Neuronal stem cell (in vitro differentiated cells): ENCODE results near the gene GBE1.

Experiments
- DNase-seq: peaks from one replicate; pipeline ENCODE4 v3.0.0-alpha.2; 2013; ENCODE audit warnings: low spot score
- H2AFZ ChIP-seq: one replicate; pipeline ENCODE4 v1.6.1; 2013; ENCODE audit warnings: mild to moderate bottlenecking, low read length, inconsistent platforms
- H2AK5ac ChIP-seq: 2 replicates; pipeline ENCODE4 v1.6.1; 2013; ENCODE audit warnings: low read depth, mild to moderate bottlenecking, inconsistent platforms, low read length, moderate library complexity, mixed read lengths
- H2BK120ac ChIP-seq: 2 replicates; pipeline ENCODE4 v1.6.1; 2013; ENCODE audit warnings: low read depth, mild to moderate bottlenecking, inconsistent platforms, low read length, moderate library complexity, mixed read lengths
- H2BK12ac ChIP-seq: one replicate; pipeline ENCODE4 v1.6.1; 2013; ENCODE audit warnings: low read length, inconsistent platforms
- H2BK15ac ChIP-seq: 2 replicates; pipeline ENCODE4 v1.6.1; 2013; ENCODE audit warnings: mild to moderate bottlenecking, low read length, inconsistent platforms, mixed read lengths
- H2BK5ac ChIP-seq: one replicate; pipeline ENCODE4 v1.6.1; 2013; ENCODE audit warnings: inconsistent platforms, mild to moderate bottlenecking, low read length, moderate library complexity
- H3K14ac ChIP-seq: one replicate; pipeline ENCODE4 v1.6.1; 2013; ENCODE audit warnings: low read length, inconsistent platforms
- H3K18ac ChIP-seq: 2 replicates; pipeline ENCODE4 v1.6.1; 2013; ENCODE audit warnings: low read length, inconsistent platforms
- H3K23ac ChIP-seq: 2 replicates; pipeline ENCODE4 v1.6.1; 2013; ENCODE audit warnings: low read depth, mild to moderate bottlenecking, mixed read lengths, low read length, inconsistent platforms; ENCODE audit not compliant: poor library complexity
- H3K27ac ChIP-seq: replicated peaks from 3 replicates; pipeline ENCODE4 v1.5.1; 2013; ENCODE audit warnings: low read length, inconsistent platforms
- H3K27me3 ChIP-seq, 3 experiments: 2 replicates each; pipeline ENCODE4 v1.6.1; 2013; ENCODE audit warnings: low read length in 3 of 3, mild to moderate bottlenecking in 2 of 3, inconsistent platforms in 1 of 3, low read depth in 1 of 3, mixed read lengths in 1 of 3, moderate library complexity in 1 of 3; ENCODE audit not compliant: control insufficient read depth in 3 of 3, insufficient read depth in 3 of 3
- H3K36me3 ChIP-seq, 2 donors: replicated peaks in 1 of 2; 2 replicates each; pipeline ENCODE4 v1.6.1; 2013; ENCODE audit warnings: low read length in 2 of 2; ENCODE audit not compliant: control insufficient read depth in 2 of 2, insufficient read depth in 2 of 2
- H3K4ac ChIP-seq: 2 replicates; pipeline ENCODE4 v1.6.1; 2013; ENCODE audit warnings: inconsistent platforms, mild to moderate bottlenecking, low read length, moderate library complexity
- H3K4me1 ChIP-seq, 2 donors: 1 replicate in 1 of 2; 2 replicates in 1 of 2; pipeline ENCODE4 v1.6.1; 2013; ENCODE audit warnings: low read length in 2 of 2, low read depth in 1 of 2; ENCODE audit not compliant: control insufficient read depth in 2 of 2, insufficient read depth in 1 of 2
- H3K4me2 ChIP-seq: one replicate; pipeline ENCODE4 v1.6.1; 2013; ENCODE audit warnings: mild to moderate bottlenecking, low read length, inconsistent platforms; ENCODE audit not compliant: insufficient read depth, poor library complexity, severe bottlenecking
- H3K4me3 ChIP-seq, 2 donors: 2 replicates each; pipeline ENCODE4 v1.5.1; 2013; ENCODE audit warnings: low read length in 2 of 2, mild to moderate bottlenecking in 2 of 2, inconsistent platforms in 1 of 2, moderate library complexity in 1 of 2
- H3K79me1 ChIP-seq: one replicate; pipeline ENCODE4 v1.6.1; 2013; ENCODE audit warnings: low read depth, mild to moderate bottlenecking, inconsistent platforms, low read length, moderate library complexity
- H3K9ac ChIP-seq: one replicate; pipeline ENCODE4 v1.6.1; 2013; ENCODE audit warnings: mild to moderate bottlenecking, low read depth, low read length, inconsistent platforms; ENCODE audit not compliant: poor library complexity
- H3K9me3 ChIP-seq, 2 donors: replicated peaks in 1 of 2; 2 replicates each; pipeline versions ENCODE3 to v1.6.1; 2013; ENCODE audit warnings: low read length in 2 of 2, mild to moderate bottlenecking in 2 of 2, inconsistent platforms in 1 of 2, low read depth in 1 of 2, mixed read lengths in 1 of 2, moderate library complexity in 1 of 2; ENCODE audit not compliant: control insufficient read depth in 2 of 2, insufficient read depth in 1 of 2
- H4K8ac ChIP-seq: one replicate; pipeline ENCODE4 v1.6.1; 2013; ENCODE audit warnings: low read depth, mild to moderate bottlenecking, inconsistent platforms, low read length, moderate library complexity
- H4K91ac ChIP-seq: one replicate; pipeline ENCODE4 v1.6.1; 2013; ENCODE audit warnings: low read length, low read depth, mild to moderate bottlenecking, inconsistent platforms; ENCODE audit not compliant: poor library complexity
- WGBS, 2 donors: extraction: QIAGEN DNeasy Blood & Tissue Kit; methylation state at CpG; one replicate each; pipeline ENCODE4 v1.1.7; 2013; ENCODE audit warnings: missing lambda C conversion rate in 2 of 2, mixed read lengths in 1 of 2; ENCODE audit not compliant: insufficient read length in 2 of 2, insufficient replicate concordance in 1 of 2; ENCODE audit errors: extremely low coverage in 2 of 2; 5-methylcytosine and 5-hydroxymethylcytosine counted together

Gene GBE1

GRCh38 chr3:81459733-81460132 lies 301.7 kb downstream of the GBE1 start:
- H3K9ac ChIP-seq, result no peak overlapping the region
- H3K36me3 ChIP-seq, result no peaks in the 10 kb centered on the region
- H2BK12ac ChIP-seq, result no peak overlapping the region
- H3K4ac ChIP-seq, result no peak overlapping the region
- no peak overlapping the region for H4K91ac ChIP-seq
- no peaks in the 10 kb centered on the region for H3K79me1 ChIP-seq
- H3K4me3 ChIP-seq, result no peak overlapping the region
- H3K4me2 ChIP-seq, result no peak overlapping the region
- H2AK5ac ChIP-seq, result no peak overlapping the region
- H3K4me1 ChIP-seq, result no peaks in the 10 kb centered on the region
- no peaks in the 10 kb centered on the region for H3K27me3 ChIP-seq
- no peak overlapping the region for H4K8ac ChIP-seq
- no peak overlapping the region for H3K14ac ChIP-seq
- no peaks in the 10 kb centered on the region for H3K9me3 ChIP-seq
- H2BK15ac ChIP-seq, result no peak overlapping the region
- no peak overlapping the region for H3K18ac ChIP-seq
- H2AFZ ChIP-seq, result no peak overlapping the region
- no peak for DNase-seq
- no peak overlapping the region for H3K23ac ChIP-seq
- no peak overlapping the region for H2BK120ac ChIP-seq
- no peak overlapping the region for H3K27ac ChIP-seq
- H2BK5ac ChIP-seq, result no peak overlapping the region

DNA sequence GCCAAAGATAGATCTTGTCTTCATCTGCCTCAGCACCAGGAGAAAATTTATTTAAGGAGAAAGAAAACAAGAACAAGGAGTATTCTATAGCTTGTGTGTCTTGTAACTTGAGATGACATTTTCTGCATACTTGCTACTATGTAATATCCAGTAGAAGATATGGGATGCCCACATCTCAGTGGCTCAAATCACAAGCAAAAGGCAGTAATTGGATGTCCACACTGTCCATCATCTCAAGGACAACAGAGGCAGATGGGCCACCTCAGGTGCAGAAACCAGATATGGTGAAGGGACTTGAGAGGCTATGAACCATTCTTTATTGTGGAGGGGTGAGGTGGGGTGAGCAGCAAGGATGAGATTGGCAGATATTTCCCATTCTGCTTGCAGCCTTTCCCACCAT lies 309.0 kb downstream of the GBE1 start:
- H3K23ac ChIP-seq, result no peak overlapping the region
- no peak overlapping the region for H4K91ac ChIP-seq
- H2BK15ac ChIP-seq, result no peak overlapping the region
- H3K9ac ChIP-seq, result no peak overlapping the region
- H2BK12ac ChIP-seq, result no peak overlapping the region
- H3K4me3 ChIP-seq, result no peak overlapping the region
- H4K8ac ChIP-seq, result no peak overlapping the region
- no peak overlapping the region for H3K27ac ChIP-seq
- H2BK5ac ChIP-seq, result no peak overlapping the region
- no peaks in the 10 kb centered on the region for H3K79me1 ChIP-seq
- H2AK5ac ChIP-seq, result no peak overlapping the region
- no peaks in the 10 kb centered on the region for H3K27me3 ChIP-seq
- no peak overlapping the region for H3K18ac ChIP-seq
- H3K9me3 ChIP-seq, result no peaks in the 10 kb centered on the region
- no peak for DNase-seq
- H2AFZ ChIP-seq, result no peak overlapping the region
- no peak overlapping the region for H3K14ac ChIP-seq
- no peaks in the 10 kb centered on the region for H3K36me3 ChIP-seq
- H3K4me1 ChIP-seq, result no peaks in the 10 kb centered on the region
- H2BK120ac ChIP-seq, result no peak overlapping the region
- H3K4me2 ChIP-seq, result no peak overlapping the region
- no peak overlapping the region for H3K4ac ChIP-seq

DNA sequence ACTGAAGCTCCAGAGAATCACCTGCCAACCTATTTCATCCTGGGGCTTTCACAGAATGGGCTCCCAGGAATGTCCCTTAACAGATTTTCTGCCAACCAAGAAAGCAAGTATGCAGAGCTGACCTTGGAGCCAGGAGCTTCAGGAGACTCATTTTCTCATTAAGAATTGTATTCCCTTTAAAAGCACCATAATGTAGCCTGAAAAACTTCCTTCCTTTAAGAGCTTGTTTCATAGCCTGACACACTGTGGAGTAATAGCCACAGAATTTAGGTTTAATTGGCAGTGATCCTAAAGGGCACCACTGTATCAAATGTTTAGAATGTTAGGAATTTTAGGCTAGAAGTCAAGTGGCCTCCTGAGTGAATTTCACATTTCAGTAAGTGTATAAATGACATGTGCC lies 309.8 kb downstream of the GBE1 start:
- Histone ChIP-seq H2BK15ac (no peak overlapping the region), H3K9me3 (no peaks in the 10 kb centered on the region), H2BK12ac (no peak overlapping the region), H3K79me1 (no peaks in the 10 kb centered on the region), H3K4me1 (no peaks in the 10 kb centered on the region), H3K23ac (no peak overlapping the region), H3K4me3 (no peak overlapping the region), H4K91ac (no peak overlapping the region), H3K18ac (no peak overlapping the region), H2AK5ac (no peak overlapping the region), H4K8ac (no peak overlapping the region), H2BK120ac (no peak overlapping the region), H3K14ac (no peak overlapping the region), H2AFZ (no peak overlapping the region), H3K4me2 (no peak overlapping the region), H3K27ac (no peak overlapping the region), H3K36me3 (no peaks in the 10 kb centered on the region), H3K27me3 (no peaks in the 10 kb centered on the region), H2BK5ac (no peak overlapping the region), H3K9ac (no peak overlapping the region), H3K4ac (no peak overlapping the region)
- DNase-seq, result no peak

DNA sequence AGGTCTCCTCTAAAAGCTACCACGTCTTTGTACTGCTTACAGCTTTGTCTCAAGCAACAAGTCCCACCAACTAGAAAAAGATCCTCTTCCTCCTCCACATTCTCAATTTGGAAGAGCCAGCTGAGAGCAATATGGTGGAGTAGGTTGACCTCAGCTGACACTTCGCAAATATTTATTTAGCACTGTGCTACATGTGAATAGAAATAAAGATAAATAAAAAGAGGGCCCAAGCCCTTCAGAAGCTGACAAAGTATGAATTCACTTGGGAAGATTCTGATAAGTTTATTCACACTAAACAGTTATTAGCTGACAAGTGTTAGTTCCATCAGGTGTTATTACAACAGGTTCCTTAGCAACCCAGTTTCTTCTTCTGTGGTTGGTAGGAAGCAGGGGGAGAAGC lies 310.3 kb downstream of the GBE1 start:
- Histone ChIP-seq H3K4me2 (no peak overlapping the region), H2AFZ (no peak overlapping the region), H3K9me3 (no peaks in the 10 kb centered on the region), H3K18ac (no peak overlapping the region), H2BK15ac (no peak overlapping the region), H4K8ac (no peak overlapping the region), H3K79me1 (no peaks in the 10 kb centered on the region), H3K14ac (no peak overlapping the region), H3K9ac (no peak overlapping the region), H3K27ac (no peak overlapping the region), H3K4me3 (no peak overlapping the region), H3K4me1 (no peaks in the 10 kb centered on the region), H2BK120ac (no peak overlapping the region), H2BK5ac (no peak overlapping the region), H2AK5ac (no peak overlapping the region), H2BK12ac (no peak overlapping the region), H3K4ac (no peak overlapping the region), H4K91ac (no peak overlapping the region), H3K23ac (no peak overlapping the region), H3K36me3 (no peaks in the 10 kb centered on the region), H3K27me3 (no peaks in the 10 kb centered on the region)
- no CpG with 5 or more reads among the region's 2 CpGs for WGBS, 2 donors
- no peak for DNase-seq
